Measurements from ENCODE around the gene SERINC1. TPM values are rescaled to one million over a fixed set of nuclear protein-coding genes. Genes with fewer than 3 reads are reported as not detected.
"Not testable (repeated sequence)": the region's sequence is repeated elsewhere in the genome, so short reads cannot be mapped to it uniquely, and the experiment has no call there.

The SERINC1 gene
- total RNA-seq, 1 experiment from 2014 or later = 70.1 TPM

- H3K9me3 ChIP-seq (ENCODE audit: low read length) = no peaks in the 10 kb centered on the region
- H3K27me3 ChIP-seq (ENCODE audit: low read length) = no peaks in the 10 kb centered on the region
- peaks cover 18% of the 10 kb centered on the region; the same call in 1 of the 2 replicates for H3K36me3 ChIP-seq (ENCODE audit: insufficient read depth, low read length)
- no peak overlapping the region for H3K4me2 ChIP-seq (ENCODE audit: low read depth, low read length, poor library complexity, severe bottlenecking)
- peaks cover under 1% of the 10 kb centered on the region; the same call in 1 of the 2 replicates for H3K4me1 ChIP-seq (ENCODE audit: low read length)
- H3K9me2 ChIP-seq (replicated peaks; ENCODE audit: insufficient read depth, low read length) = no peaks in the 10 kb centered on the region
- H2AFZ ChIP-seq (ENCODE audit: low read length) = no peak overlapping the region
- peaks cover 78% of the 10 kb centered on the region for H3K79me2 ChIP-seq (ENCODE audit: low read length)
- DNase-seq = no peak
- H3K4me3 ChIP-seq (ENCODE audit: low read length) = no peak overlapping the region
- peaks cover 7% of the 10 kb centered on the region; the same call in 1 of the 2 replicates for H4K20me1 ChIP-seq (ENCODE audit: insufficient read depth, low read depth, low read length)
- H3K9ac ChIP-seq (ENCODE audit: low read length) = no peak overlapping the region
- no peak overlapping the region for H3K27ac ChIP-seq (ENCODE audit: low read length)
These were observed 13.5 kb downstream of the SERINC1 start for GRCh38 chr6:122458087-122458486.

- DNase-seq; H3K4me2 ChIP-seq (ENCODE audit: low read depth, low read length, poor library complexity, severe bottlenecking); H4K20me1 ChIP-seq (ENCODE audit: insufficient read depth, low read depth, low read length); H3K9me3 ChIP-seq (ENCODE audit: low read length); H3K9me2 ChIP-seq (replicated peaks; ENCODE audit: insufficient read depth, low read length); H3K4me1 ChIP-seq (ENCODE audit: low read length); H3K27me3 ChIP-seq (ENCODE audit: low read length); H2AFZ ChIP-seq (ENCODE audit: low read length); H3K9ac ChIP-seq (ENCODE audit: low read length); H3K27ac ChIP-seq (ENCODE audit: low read length); H3K4me3 ChIP-seq (ENCODE audit: low read length): not testable (repeated sequence)
- peaks cover 42% of the 10 kb centered on the region; the same call in 1 of the 2 replicates for H3K36me3 ChIP-seq (ENCODE audit: insufficient read depth, low read length)
- peaks cover 60% of the 10 kb centered on the region for H3K79me2 ChIP-seq (ENCODE audit: low read length)
These were observed 16.5 kb downstream of the SERINC1 start for GRCh38 chr6:122455116-122455515.

- Histone ChIP-seq H3K9me3 (ENCODE audit: low read length) (no peaks in the 10 kb centered on the region), H3K4me2 (ENCODE audit: low read depth, low read length, poor library complexity, severe bottlenecking) (no peak overlapping the region), H2AFZ (ENCODE audit: low read length) (no peak overlapping the region), H3K4me1 (ENCODE audit: low read length) (no peaks in the 10 kb centered on the region), H3K36me3 (ENCODE audit: insufficient read depth, low read length) (peaks cover 42% of the 10 kb centered on the region; the same call in 1 of the 2 replicates), H3K79me2 (ENCODE audit: low read length) (peaks cover 55% of the 10 kb centered on the region), H3K9ac (ENCODE audit: low read length) (no peak overlapping the region), H3K9me2 (replicated peaks; ENCODE audit: insufficient read depth, low read length) (no peaks in the 10 kb centered on the region), H4K20me1 (ENCODE audit: insufficient read depth, low read depth, low read length) (no peaks in the 10 kb centered on the region; the same call in 1 of the 2 replicates), H3K4me3 (ENCODE audit: low read length) (no peak overlapping the region), H3K27ac (ENCODE audit: low read length) (no peak overlapping the region), H3K27me3 (ENCODE audit: low read length) (no peaks in the 10 kb centered on the region)
- DNase-seq = no peak
These were observed 16.9 kb downstream of the SERINC1 start for GRCh38 chr6:122454673-122455072.

GRCh38 chr6:122452509-122452908 lies 19.1 kb downstream of the SERINC1 start:
- DNase-seq = no peak
- H3K9me3 ChIP-seq (ENCODE audit: low read length) = no peaks in the 10 kb centered on the region
- no peak overlapping the region for H3K4me3 ChIP-seq (ENCODE audit: low read length)
- no peaks in the 10 kb centered on the region for H3K27me3 ChIP-seq (ENCODE audit: low read length)
- H3K4me2 ChIP-seq (ENCODE audit: low read depth, low read length, poor library complexity, severe bottlenecking) = no peak overlapping the region
- no peaks in the 10 kb centered on the region for H3K9me2 ChIP-seq (replicated peaks; ENCODE audit: insufficient read depth, low read length)
- H3K4me1 ChIP-seq (ENCODE audit: low read length) = no peaks in the 10 kb centered on the region
- H3K27ac ChIP-seq (ENCODE audit: low read length) = no peak overlapping the region
- no peak overlapping the region for H2AFZ ChIP-seq (ENCODE audit: low read length)
- no peak overlapping the region for H3K9ac ChIP-seq (ENCODE audit: low read length)
- peaks cover 40% of the 10 kb centered on the region for H3K79me2 ChIP-seq (ENCODE audit: low read length)
- H3K36me3 ChIP-seq (ENCODE audit: insufficient read depth, low read length) = peaks cover 51% of the 10 kb centered on the region; the same call in 1 of the 2 replicates
- no peaks in the 10 kb centered on the region for H4K20me1 ChIP-seq (ENCODE audit: insufficient read depth, low read depth, low read length)

- Histone ChIP-seq H4K20me1 (ENCODE audit: insufficient read depth, low read depth, low read length) (no peaks in the 10 kb centered on the region), H3K9me3 (ENCODE audit: low read length) (no peaks in the 10 kb centered on the region), H3K27me3 (ENCODE audit: low read length) (no peaks in the 10 kb centered on the region), H3K4me3 (ENCODE audit: low read length) (no peak overlapping the region), H3K79me2 (ENCODE audit: low read length) (peaks cover 36% of the 10 kb centered on the region), H2AFZ (ENCODE audit: low read length) (no peak overlapping the region), H3K4me1 (ENCODE audit: low read length) (peaks cover 21% of the 10 kb centered on the region), H3K9ac (ENCODE audit: low read length) (no peak overlapping the region), H3K4me2 (ENCODE audit: low read depth, low read length, poor library complexity, severe bottlenecking) (no peak overlapping the region), H3K9me2 (replicated peaks; ENCODE audit: insufficient read depth, low read length) (no peaks in the 10 kb centered on the region), H3K36me3 (ENCODE audit: insufficient read depth, low read length) (peaks cover 62% of the 10 kb centered on the region), H3K27ac (ENCODE audit: low read length) (no peak overlapping the region)
- DNase-seq = no peak
These were observed 22.5 kb downstream of the SERINC1 start for GRCh38 chr6:122449069-122449468.

- peaks cover 46% of the 10 kb centered on the region for H3K36me3 ChIP-seq (ENCODE audit: insufficient read depth, low read length)
- DNase-seq = peak; percentile 73
- no peak overlapping the region for H3K4me3 ChIP-seq (ENCODE audit: low read length)
- H3K4me2 ChIP-seq (ENCODE audit: low read depth, low read length, poor library complexity, severe bottlenecking) = no peak overlapping the region
- no peaks in the 10 kb centered on the region for H4K20me1 ChIP-seq (ENCODE audit: insufficient read depth, low read depth, low read length)
- H3K9me2 ChIP-seq (replicated peaks; ENCODE audit: insufficient read depth, low read length) = no peaks in the 10 kb centered on the region
- peaks cover 26% of the 10 kb centered on the region for H3K79me2 ChIP-seq (ENCODE audit: low read length)
- H3K9me3 ChIP-seq (ENCODE audit: low read length) = no peaks in the 10 kb centered on the region
- no peak overlapping the region for H3K9ac ChIP-seq (ENCODE audit: low read length)
- H3K27ac ChIP-seq (ENCODE audit: low read length) = peak overlapping the region; percentile 35
- peaks cover 21% of the 10 kb centered on the region for H3K4me1 ChIP-seq (ENCODE audit: low read length)
- H3K27me3 ChIP-seq (ENCODE audit: low read length) = no peaks in the 10 kb centered on the region
- no peak overlapping the region for H2AFZ ChIP-seq (ENCODE audit: low read length)
These were observed 26.3 kb downstream of the SERINC1 start for GRCh38 chr6:122445274-122445673.

GRCh38 chr6:122438975-122439374 lies 32.6 kb downstream of the SERINC1 start:
- Histone ChIP-seq H3K9ac (ENCODE audit: low read length) (no peak overlapping the region), H3K9me3 (ENCODE audit: low read length) (peaks cover 12% of the 10 kb centered on the region), H4K20me1 (ENCODE audit: insufficient read depth, low read depth, low read length) (no peaks in the 10 kb centered on the region), H2AFZ (ENCODE audit: low read length) (no peak overlapping the region), H3K9me2 (replicated peaks; ENCODE audit: insufficient read depth, low read length) (no peaks in the 10 kb centered on the region), H3K4me1 (ENCODE audit: low read length) (no peaks in the 10 kb centered on the region), H3K36me3 (ENCODE audit: insufficient read depth, low read length) (peaks cover 71% of the 10 kb centered on the region), H3K27me3 (ENCODE audit: low read length) (no peaks in the 10 kb centered on the region), H3K79me2 (ENCODE audit: low read length) (peaks cover 28% of the 10 kb centered on the region), H3K27ac (ENCODE audit: low read length) (no peak overlapping the region), H3K4me3 (ENCODE audit: low read length) (no peak overlapping the region), H3K4me2 (ENCODE audit: low read depth, low read length, poor library complexity, severe bottlenecking) (no peak overlapping the region)
- DNase-seq = no peak

GRCh38 chr6:122432816-122433215 lies 38.8 kb downstream of the SERINC1 start:
- no peak overlapping the region for H3K4me3 ChIP-seq (ENCODE audit: low read length)
- peaks cover 82% of the 10 kb centered on the region for H3K36me3 ChIP-seq (ENCODE audit: insufficient read depth, low read length)
- H4K20me1 ChIP-seq (ENCODE audit: insufficient read depth, low read depth, low read length) = no peaks in the 10 kb centered on the region
- no peak overlapping the region for H2AFZ ChIP-seq (ENCODE audit: low read length)
- H3K4me2 ChIP-seq (ENCODE audit: low read depth, low read length, poor library complexity, severe bottlenecking) = no peak overlapping the region
- no peaks in the 10 kb centered on the region for H3K4me1 ChIP-seq (ENCODE audit: low read length)
- peaks cover 43% of the 10 kb centered on the region for H3K79me2 ChIP-seq (ENCODE audit: low read length)
- no peak for DNase-seq
- no peaks in the 10 kb centered on the region for H3K9me2 ChIP-seq (replicated peaks; ENCODE audit: insufficient read depth, low read length)
- H3K27me3 ChIP-seq (ENCODE audit: low read length) = no peaks in the 10 kb centered on the region
- no peak overlapping the region for H3K9ac ChIP-seq (ENCODE audit: low read length)
- 0 out of 2 replicates have a peak, but pooled peaks cover 2% of the 10 kb centered on the region for H3K9me3 ChIP-seq (ENCODE audit: low read length)
- H3K27ac ChIP-seq (ENCODE audit: low read length) = no peak overlapping the region
